GM19351 (cell line): Measurements from ENCODE around the gene SRGAP3.

Experiments
- ATAC-seq: cut with Tn5 transposase; IDR thresholded peaks from one replicate; pipeline ENCODE4 v1.9.1; 2021; ENCODE audit warnings: mild to moderate bottlenecking, moderate library complexity; ENCODE audit not compliant: unreplicated experiment

Gene SRGAP3

DNA sequence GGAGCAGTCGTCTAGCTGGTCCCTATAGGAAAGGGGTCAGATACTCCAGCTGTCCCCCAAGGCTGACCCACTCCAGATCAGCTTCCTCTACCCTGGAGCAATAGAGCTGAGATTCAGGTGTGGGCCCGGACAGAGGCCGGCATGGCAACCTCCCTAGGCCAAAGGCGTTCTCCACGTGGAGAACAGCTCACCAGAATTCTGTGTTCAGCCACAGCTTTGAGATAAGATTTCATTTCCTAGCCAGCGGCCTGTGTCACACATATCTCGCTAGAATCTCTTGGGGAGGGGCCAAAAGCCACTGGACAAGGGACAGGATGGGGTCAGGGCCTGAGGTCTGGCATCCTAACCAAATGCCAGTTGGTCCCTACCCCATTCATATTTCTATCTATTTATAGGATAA is 20.1 kb downstream of the SRGAP3 start:
- ATAC-seq, result no peak

DNA sequence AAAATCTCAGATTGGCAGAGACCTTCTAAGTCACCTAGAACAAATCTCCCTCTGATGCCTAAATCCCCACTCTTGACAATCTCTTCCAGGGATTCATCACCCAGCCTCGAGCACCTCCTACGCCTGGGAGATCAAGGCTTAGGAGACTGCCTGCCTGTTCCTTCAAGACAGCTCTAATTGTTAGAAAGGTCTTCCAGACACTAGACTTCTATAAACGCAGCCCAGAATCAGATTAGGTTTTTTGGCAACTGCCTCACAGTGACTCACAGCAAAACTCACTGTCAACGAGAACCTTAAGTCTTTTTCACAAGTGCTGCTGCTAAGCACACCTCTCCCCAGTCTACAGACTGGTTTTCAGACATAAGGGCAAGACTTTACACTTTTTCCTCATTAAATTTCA is 23.1 kb downstream of the SRGAP3 start:
- no peak for ATAC-seq

DNA sequence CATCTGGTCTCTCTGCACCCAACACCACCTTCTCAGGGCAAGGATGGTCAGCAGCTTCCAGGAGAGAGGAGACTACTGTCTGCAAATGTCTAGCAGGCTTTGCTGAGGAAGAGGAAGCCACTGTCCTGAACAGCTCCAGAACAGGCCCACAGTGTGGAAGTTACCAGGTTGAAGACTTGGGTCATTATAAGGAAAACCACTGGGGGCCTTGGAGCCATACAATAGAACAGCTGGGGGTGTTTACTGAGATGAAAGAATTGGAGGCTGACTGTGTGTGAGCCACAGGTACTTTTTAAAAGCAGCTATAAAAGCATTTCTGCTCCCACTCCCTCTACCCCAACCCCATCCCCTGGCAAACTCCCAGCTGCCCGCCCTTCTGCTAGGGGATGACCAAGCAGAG is 24.2 kb downstream of the SRGAP3 start:
- no peak for ATAC-seq

DNA sequence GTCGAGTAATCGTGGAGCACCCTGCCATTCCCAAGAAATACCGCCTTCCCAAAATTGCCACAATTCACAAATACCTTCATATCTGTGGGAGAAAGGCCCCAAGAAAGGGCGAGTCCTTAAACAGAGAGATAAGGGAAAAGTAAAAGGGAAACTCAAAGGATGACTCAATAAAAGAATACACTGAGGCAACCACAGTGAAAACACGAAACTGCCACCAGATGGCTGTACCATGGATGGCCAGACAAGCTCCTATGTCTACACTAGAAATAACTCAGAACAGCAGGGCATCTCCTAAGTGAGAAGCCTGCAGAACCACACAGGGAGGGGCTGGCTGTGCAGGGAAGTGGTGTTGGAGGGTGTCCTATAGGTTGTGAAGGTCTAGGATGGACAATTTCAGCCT is 25.0 kb downstream of the SRGAP3 start:
- ATAC-seq, result peak; percentile 94

DNA sequence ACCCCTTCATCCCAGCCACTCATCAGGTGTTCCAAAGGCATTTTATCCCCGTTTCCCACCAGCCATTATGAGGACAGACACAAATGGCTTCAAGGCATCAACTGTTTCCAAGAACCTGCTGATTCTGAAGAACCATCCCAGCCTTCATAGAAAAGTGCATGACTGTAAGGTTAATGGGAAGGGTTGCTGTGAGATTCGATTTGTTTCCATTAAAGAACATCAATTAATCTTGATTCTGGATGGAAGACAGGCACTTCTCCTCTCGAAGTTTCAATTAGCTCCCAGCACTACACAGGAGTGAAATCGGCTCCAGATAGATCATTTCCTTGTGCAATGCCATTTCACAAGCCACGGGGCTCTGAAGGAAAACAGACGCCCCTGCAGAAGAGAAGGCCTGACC is 25.8 kb downstream of the SRGAP3 start:
- no peak for ATAC-seq

DNA sequence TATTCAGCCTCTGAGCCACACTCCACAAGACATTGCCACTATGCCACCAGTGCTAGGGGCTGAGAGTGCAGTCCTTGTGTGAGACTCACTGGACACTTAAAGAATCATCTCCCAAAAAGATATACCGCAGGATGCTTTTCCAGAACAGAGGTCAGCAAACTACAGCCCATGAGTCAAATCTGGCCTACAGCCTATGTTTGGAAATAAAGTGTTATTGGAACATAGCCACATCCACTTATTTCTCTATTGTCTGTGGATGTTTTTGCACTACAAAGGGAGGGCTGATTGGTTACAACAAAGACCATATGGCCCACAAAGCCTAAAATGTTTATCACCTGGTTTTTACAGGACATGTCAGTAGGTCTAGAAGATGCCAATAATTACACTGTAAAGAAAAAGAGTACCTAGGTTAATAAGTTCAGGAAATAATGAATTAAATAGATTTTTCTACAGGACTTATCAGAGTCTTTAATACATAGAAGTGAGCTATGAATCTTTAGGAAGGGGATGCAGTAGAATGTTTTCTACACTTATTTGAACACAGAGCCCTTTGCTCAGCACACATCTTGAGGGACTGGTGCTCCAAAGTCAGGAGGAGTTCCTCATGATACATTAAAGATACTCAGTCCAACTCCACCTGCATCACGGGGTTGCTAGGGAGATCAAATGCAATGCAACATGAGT is 26.3 kb downstream of the SRGAP3 start:
- ATAC-seq, result no peak

DNA sequence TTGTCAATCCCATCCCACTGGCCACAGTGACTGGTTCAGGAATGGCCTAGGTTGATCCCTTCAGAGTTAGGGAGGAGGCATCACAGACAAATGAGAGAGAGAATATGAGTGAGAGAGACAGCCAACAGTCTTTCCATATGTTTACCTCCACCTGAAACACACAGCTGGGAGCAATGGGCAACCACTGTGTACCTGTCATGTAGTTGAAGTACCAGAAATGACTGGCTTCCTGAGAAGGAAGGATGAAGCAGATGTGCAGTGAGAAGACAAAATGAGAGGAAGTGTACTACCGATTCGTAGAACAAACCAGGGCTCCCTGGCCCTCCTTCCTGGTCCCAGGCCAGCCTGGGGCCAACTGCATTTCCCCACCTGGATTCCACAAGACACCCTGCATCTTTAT is 27.4 kb downstream of the SRGAP3 start:
- ATAC-seq, result no peak

DNA sequence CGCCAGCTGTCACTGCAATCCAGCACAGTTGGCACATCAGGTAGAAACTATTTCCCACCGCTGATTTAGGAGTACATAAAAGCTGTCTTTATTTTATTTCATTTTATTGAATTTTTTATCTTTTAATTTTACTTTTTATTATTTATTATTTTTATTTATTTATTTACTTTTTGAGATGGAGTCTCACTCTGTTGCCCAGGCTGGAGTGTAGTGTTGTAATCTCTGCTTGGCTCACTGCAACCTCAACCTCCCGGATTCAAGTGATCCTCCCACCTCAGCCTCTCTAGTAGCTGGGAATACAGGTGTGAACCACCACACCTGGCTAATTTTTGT is 31.0 kb downstream of the SRGAP3 start:
- ATAC-seq, result no peak

DNA sequence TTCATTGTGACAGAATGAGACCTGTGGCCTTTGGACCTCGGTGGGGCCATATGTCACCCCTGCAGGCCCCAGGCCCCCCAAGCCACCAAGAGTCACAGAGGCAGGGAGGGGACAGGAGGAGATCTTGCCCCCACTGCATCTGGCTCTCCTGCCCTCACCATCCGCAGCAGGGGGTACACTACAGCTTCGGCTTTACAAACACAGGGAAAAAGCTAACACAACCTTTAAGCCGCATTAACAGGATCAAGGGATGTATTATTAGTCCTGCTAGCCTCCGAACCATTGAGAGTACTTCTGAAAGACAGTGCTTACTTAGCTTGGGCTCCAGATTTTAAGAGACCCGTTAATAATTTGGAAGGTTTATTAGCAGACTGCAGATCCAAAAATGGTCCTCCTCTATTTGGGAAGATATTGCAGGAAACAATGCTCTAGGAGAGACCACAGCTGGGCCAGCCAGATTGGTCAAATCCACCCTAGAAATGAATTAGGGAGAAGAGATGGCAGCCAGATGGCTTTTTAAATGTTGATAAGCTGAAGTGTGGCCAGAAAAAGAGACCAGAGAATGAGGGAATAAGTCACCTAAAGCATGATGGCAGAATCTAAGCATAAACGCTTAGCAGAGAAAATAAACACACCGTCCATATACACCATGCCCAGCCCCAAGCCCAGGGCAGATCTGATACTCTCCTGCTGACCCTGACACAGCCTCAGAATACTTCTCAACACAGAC is 31.5 kb downstream of the SRGAP3 start:
- no peak for ATAC-seq

DNA sequence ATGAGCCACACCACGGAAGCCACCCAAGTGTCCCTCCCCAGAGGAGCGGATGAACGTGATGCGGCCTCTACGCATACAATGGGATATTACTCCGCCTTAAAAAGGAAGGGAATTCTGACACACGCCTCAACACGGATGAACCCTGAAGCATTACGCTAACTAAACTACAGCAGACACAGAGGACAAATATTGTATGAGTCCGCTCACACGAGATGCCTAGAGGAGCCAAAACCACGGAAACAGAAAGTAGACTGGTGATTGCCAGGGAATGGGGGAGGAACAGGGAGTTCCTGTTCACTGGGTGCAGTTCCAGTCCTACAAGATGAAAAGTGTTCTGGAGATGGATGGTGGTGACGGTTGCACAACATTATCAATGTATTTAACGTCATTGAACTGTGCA is 32.7 kb downstream of the SRGAP3 start:
- ATAC-seq, result no peak

DNA sequence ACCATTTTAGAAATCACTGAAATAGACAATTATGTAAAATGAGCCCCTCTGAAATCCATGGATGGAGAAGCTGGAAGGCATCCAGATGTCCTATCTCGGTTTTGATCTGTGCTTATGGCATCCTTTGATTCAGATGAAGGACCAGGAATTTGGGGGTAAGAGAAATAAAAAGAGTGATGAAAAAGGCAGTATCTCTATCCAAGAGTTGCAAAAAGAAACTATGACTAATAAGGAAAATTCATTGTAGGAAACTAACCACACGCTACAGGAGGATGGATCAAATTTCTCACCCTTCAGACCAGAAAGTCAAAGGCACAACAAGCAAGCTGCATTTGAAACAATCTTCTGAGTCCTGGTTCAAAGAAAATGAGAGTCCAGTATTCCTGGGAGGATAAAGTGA is 34.8 kb downstream of the SRGAP3 start:
- ATAC-seq, result no peak

DNA sequence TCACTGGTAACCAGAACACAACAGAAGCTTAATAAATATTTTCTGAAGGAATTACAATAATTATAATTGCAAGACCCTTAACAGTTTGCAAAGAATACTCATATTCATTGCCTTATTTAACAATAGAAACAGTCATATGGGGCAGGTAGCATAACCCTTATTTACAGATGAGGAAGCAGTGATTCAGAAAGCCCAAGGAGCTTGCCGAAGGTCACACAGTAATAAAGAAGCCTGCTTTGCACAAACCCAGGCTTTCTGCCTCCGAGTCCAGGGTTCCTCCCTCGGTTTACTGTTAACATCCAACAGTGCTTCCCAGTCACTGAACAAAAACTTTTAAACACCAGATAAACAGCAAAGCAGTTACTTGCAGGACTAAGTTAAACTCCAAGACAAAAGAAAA is 35.3 kb downstream of the SRGAP3 start:
- ATAC-seq, result no peak

DNA sequence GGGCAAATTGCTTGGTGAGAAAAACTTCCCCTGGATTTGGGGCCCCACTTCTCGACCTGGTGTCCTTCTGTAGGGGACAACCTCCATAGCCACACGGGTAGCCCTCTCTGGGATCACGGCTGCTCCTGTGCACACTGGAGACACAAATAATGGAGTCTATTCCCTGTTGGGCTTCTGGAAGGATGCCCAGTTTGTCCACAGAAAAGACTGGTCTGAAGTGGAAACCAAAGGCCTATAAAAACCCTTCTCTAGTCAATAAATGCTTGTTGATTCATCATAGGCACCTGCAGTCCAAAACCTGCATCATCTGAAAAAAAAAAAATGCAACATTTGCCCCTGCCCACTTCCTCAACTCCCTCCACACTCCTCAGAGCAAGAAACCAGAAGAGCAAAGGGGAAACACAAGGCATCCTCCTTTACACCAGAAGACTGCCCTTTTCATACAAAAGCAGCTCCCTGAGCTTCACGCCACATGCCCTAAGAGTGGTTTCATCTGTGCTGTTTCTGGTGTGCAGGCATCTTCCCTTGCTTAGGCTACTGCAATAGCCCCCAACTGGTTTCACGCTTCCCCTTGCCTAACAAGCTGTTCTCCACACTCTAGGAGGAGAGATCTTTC is 36.3 kb downstream of the SRGAP3 start:
- ATAC-seq, result no peak

DNA sequence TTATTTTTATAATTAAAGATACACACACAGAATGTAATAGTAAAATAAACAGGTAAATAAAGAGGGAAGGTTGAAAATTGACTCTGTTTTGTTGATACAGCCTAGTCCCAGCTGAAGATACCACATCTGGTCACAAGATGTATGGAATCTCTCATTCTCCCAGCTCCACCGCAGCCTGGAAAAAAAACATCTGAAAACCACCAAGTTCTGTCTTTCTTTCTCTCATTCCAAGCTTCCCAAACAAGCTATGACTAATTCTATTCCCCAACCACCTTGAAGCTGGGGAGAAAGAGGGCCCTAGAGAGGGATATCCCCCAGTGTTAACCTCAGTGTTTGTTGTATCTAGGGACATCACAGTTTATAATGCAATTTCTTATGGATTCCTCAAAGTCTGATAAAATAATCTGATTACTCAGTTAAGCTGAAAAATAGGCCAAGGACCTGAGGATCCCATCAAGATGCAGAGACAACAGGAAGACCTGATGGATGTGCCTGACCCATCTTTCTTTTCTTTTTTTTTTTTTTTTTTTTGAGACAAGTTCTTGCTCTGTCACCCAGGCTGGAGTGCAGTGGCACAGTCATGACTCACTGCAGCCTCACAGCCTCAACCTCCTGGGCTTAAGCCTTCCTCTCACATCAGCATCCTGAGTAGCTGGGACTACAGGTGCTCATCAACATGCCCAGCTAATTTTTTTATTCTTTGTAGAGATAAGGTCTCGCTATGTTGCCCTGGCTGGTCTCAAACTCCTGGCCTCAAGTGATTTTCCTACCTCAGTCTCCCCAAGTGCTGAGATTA is 38.1 kb downstream of the SRGAP3 start:
- ATAC-seq, result no peak

DNA sequence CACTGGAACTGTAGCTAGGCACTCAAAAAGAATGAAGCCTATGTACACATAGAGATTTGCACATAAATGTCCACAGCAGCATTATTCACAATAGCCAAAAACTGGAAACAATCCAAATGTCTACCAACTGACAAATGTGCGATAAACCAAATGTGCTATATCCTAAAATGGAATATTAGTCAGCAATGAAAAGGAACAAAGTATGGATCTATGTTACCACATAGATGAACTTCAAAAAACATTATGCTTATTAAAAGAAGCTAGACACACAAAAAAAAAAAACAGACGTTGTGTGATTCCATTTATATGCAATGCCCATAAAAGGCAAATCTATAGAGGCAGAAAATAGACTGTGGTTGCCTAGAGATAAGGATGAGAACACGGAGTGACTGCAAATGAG is 39.7 kb downstream of the SRGAP3 start:
- no peak for ATAC-seq

DNA sequence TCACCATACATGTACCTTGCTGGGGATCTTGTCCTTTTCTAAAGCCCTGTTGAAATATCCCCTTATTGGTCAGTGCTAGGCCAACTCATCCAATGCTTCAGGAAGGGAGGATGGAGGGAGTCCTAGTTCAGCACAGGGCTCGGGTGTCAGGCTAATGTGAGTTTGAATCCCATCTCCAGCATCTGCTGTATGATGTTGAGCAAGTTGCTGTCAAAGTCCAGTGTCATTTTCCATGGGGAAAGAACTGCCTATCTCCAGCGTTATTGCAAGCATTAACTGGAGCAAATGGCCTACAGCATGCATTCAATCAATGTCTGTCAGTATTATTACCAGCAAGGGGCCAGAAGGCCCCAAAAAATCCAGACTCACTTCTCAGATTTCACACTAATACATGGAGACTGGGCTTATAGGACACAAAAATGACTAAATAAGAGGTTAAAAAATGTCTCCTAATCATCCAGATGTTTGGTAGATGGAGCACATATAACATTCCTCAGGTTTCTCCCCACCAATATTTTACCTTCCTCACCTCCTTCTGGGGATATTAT is 40.8 kb downstream of the SRGAP3 start:
- ATAC-seq, result no peak

DNA sequence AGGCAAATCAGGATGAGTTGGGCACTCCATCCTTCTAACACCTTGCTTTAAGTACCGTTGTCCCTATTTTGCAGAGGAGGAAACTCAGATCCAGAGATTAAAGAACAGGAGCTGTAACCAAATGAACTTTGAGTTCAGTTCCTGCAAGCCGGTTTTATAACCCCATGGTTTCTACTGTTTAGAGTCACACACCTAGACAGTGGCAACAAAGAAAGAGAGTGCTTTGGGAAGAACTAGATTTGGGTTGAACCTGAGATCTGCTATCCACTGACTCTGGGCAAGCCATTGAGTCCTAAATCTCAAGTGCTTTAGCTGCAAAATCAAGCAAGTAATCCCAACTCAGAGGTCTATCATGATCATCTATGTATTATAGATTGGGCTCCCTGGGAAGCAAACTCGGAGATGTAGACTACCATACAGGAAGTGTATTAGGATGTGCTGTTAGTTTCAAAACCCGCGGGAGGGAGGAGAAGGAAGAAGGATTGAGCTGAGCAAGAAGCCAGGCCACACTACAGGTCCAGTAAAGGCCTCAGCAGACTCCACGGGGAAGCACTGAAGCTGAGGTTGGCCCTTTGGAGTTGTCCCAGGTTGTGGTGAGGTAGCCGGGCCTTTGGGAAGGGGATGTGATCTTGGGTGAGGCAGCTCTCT is 42.2 kb downstream of the SRGAP3 start:
- no peak for ATAC-seq

DNA sequence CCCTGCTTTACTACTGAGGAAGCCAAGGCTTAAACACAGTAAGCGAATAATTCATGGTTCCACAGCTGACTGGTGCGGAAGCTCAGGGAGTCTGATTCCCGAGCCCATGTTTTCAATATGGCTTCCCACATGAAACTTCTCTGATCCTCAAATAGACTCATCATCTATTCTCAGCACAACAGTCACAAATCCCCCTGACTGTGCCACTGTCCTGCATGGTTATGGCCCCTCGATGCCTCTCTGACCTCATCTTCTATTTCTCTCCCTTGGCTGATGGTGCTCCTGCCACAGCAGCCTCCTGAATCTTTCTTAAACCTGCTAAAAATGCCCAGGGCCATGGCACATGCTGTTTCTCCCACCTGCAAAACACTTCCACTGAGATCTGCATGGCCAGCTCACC is 43.2 kb downstream of the SRGAP3 start:
- ATAC-seq, result peak; percentile 25

DNA sequence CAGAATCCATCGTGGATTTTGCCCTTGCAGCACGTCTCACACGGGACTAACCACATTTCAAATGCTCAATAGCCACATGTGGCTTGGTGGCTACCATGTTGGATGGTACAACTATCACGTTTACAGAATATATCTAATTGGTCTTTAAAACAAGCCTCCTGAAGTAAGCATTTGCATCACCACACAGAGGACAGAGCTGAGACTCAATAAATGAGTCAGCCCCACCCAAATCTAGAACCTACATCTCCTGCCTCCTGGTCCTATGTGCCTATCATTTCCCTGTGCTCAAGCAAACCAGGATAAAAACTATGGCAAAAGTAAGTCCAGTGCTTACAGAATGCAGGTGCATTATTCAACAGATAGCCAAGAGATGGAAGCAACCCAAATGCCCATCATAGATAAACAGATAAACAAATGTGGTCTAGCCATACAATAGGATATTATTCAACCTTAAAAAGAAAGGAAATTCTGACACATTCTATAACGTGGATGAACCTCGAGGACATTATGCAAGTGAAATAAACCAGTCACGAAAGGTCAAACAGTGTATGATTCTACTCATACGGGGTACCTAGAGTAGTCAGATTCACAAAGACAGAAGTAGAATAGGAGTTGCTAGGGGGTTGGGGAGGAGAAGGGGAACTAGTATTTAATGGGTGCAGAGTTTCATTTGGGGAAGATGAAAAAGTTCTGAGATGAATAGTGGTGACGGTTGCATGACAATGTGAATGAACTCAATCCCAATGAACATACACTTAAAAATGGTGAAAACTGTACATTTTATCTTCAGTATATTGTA is 43.9 kb downstream of the SRGAP3 start:
- peak; percentile 83 for ATAC-seq
